Adipocyte (in vitro differentiated cells): Measurements from ENCODE around the gene PTBP1.
"Not testable (repeated sequence)": the region's sequence is repeated elsewhere in the genome, so short reads cannot be mapped to it uniquely, and the experiment has no call there.

Experiments
- DNase-seq: peaks from one replicate; pipeline ENCODE4 v3.0.0-alpha.2; 2015; ENCODE audit warnings: low read depth
- H3K27me3 ChIP-seq: replicated peaks from 2 replicates; pipeline ENCODE4 v1.7.0; 2013; ENCODE audit warnings: mild to moderate bottlenecking, low read length, moderate library complexity; ENCODE audit not compliant: control insufficient read depth, insufficient read depth
- H3K36me3 ChIP-seq: 2 replicates; pipeline ENCODE4 v1.7.0; 2013; ENCODE audit warnings: low read length, mild to moderate bottlenecking, moderate library complexity; ENCODE audit not compliant: control insufficient read depth, insufficient read depth, severe bottlenecking
- H3K4me1 ChIP-seq: 2 replicates; pipeline ENCODE4 v1.7.0; 2013; ENCODE audit warnings: mild to moderate bottlenecking, low read length, moderate library complexity; ENCODE audit not compliant: control insufficient read depth, insufficient read depth
- H3K4me3 ChIP-seq: 2 replicates; pipeline ENCODE4 v1.7.0; 2013; ENCODE audit warnings: mild to moderate bottlenecking, low read length, moderate library complexity
- H3K9ac ChIP-seq: 2 replicates; pipeline ENCODE4 v1.7.0; 2013; ENCODE audit warnings: mild to moderate bottlenecking, low read length, moderate library complexity
- H3K9me3 ChIP-seq: 2 replicates; pipeline ENCODE4 v1.7.0; 2013; ENCODE audit warnings: mild to moderate bottlenecking, low read length, moderate library complexity; ENCODE audit not compliant: control insufficient read depth

The PTBP1 gene

DNA sequence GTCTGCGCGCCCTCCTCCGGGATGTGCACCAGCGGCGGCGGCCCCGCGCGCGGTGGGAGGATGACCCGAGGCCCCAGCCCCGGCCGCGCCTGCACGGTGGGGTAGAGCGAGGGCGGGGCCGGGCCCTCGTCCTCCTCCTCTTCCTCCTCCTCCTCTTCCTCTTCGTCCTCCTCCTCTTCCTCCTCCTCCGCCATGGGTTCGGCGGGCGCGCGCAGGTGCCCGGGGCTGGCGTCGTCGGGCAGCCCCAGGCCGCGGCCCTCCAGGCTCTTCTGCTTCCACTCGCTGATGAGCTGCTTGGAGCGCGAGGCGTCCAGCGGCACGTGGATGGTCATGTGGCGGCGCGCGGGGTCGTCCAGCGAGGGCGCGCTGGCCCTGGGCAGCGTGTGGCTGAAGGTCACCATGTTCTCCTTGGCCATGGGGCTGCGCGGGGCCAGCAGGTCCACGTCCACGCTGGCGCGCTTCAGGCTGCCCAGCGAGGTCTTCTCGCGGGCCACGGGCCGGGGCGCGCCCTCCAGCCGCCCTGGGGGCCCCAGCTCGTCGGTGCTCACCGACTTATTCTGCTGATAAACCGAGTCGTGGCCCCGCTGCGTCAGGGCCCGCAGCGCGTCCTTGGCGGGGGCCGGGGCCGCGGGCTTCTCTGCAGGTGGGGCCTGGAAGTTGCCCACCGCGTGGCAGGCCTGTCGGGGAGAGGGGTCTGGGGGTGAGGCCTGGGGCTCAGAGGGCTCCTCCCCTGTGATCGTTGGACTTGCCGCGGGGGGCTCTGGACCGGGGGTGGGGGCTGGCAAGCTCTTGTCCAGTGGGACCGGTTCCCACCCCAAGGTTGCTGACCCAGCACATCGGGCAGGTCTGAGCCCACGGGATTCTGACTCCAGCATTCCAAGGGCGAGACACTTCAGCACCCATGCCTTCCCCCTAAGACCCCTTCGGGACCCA is 16.2 kb downstream of the PTBP1 start:
- peaks cover 38% of the 10 kb centered on the region for H3K36me3 ChIP-seq
- H3K4me3 ChIP-seq, result no peak overlapping the region
- DNase-seq, result no peak
- no peaks in the 10 kb centered on the region for H3K27me3 ChIP-seq
- H3K9me3 ChIP-seq, result no peaks in the 10 kb centered on the region
- H3K4me1 ChIP-seq, result no peaks in the 10 kb centered on the region
- H3K9ac ChIP-seq, result no peak overlapping the region

DNA sequence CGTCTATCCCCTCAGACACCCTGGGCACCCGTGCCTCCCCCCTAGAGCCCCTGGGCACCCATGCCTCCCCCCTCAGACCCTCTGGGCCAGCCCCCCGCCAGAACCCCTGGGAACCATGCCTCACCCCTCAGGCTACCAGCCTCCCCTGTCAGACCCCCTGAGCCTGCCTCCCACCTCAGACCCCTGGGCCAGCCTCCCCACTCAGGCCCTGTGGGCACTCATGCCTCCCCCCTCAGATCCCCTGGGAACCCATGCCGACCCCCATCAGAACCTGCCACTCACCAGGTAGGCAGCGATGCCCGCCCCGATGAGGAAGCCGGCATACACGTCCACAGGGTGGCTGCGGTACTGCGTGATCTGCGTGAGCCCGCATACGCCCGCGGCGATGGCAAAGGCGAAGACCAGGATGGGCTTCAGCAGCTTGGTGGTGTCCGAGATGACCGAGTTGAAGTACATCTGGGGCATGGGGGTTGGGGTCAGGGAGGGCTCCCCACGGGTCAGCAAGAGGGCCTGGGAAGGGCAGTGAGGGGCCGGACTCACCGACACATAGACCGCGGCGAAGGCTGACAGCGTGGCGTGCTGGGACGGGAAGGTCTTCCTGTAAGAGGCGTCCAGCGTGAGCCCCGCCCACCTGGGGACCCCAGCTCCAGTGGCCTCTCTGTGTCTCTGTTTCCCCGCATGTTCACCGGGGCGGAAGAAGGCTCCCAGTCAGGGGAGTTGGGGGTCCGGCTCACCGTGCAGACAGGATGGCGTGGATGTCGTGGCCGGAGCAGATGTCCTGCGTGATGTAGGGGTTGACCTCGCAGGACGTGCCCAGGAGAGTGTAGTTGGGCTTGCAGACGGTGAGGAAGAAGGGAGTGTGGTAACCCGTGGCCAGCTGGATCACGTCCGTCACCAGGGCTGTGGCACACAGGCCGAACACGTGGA is 17.2 kb downstream of the PTBP1 start:
- Histone ChIP-seq H3K9ac (no peak overlapping the region), H3K27me3 (no peaks in the 10 kb centered on the region), H3K36me3 (peaks cover 28% of the 10 kb centered on the region), H3K9me3 (no peaks in the 10 kb centered on the region), H3K4me1 (no peaks in the 10 kb centered on the region), H3K4me3 (no peak overlapping the region)
- no peak for DNase-seq

DNA sequence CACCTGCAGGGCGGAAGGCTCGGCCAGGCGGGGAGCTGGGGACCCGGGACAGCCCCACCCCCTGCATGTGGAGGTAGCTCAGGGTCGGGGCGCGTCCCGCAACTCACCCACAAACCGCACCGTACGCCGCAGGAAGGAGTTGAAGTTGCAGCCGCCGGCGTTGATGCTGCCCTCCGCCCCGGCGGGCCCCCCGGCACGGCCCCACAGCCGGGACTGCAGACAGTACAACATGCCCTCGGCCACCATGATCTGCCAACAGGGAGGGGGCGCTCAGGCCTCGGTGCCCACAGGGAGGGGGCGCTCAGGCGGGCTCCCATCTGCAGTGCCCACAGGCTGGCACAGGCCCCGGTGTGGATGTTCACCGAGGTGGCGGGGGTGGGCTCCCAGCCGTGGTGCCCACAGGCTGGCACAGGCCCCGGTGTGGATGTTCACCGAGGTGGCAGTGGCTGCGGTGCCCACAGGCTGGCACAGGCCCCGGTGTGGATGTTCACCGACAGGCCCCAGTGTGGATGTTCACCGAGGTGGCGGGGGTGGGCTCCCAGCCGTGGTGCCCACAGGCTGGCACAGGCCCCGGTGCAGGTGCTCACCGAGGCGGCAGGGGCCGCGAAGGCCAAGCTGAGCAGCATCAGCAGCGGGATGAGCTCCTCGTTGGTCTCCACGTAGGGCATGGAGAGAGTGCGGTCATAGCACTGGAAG is 18.0 kb downstream of the PTBP1 start:
- Histone ChIP-seq H3K36me3 (peaks cover 20% of the 10 kb centered on the region), H3K9ac (no peak overlapping the region), H3K9me3 (no peaks in the 10 kb centered on the region), H3K27me3 (no peaks in the 10 kb centered on the region), H3K4me3 (no peak overlapping the region), H3K4me1 (no peaks in the 10 kb centered on the region)
- no peak for DNase-seq

DNA sequence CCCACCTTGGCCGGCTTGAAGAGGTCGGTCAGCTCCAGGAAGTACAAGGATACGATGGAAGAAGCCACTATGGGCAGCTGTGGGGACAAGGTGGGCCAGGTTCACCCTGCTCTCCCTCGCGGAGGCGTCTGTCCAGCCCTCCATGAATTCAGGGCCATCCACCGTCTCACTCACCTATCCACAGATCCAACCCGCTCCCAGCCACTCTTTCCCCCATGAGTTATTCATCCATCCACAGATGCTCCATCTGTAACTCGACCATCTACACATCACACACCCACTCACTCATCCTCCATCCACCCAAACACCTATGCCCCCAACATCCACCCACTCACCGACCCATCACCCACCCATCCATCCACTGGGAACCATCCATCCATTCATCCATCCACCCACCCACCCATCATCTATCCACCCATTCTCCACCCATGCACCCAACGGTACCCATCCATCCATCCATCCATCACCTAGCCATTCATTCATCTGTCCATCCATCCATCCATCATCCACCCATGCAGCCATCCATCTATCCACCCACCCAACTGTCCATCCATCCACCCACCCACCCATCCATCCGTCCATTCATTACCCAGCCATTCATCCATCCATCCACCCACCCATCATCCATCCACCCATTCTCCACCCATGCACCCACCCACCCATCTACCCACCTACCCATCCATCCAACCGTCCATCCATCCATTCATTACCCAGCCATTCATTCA is 18.7 kb downstream of the PTBP1 start:
- Histone ChIP-seq H3K36me3 (peaks cover 13% of the 10 kb centered on the region), H3K9me3 (no peaks in the 10 kb centered on the region), H3K4me3 (no peak overlapping the region), H3K4me1 (no peaks in the 10 kb centered on the region), H3K9ac (no peak overlapping the region), H3K27me3 (no peaks in the 10 kb centered on the region)
- no peak for DNase-seq

DNA sequence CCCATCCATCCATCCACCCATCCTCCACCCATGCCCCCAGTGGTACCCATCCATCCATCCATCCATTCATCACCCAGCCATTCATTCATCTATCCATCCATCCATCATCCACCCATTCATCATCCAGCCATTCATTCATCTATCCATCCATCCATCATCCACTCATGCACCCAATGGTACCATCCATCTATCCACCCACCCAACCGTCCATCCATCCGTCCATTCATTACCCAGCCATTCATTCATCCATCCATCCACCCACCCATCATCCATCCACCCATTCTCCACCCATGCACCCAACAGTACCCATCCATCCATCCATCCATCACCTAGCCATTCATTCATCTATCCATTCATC is 19.2 kb downstream of the PTBP1 start:
- Histone ChIP-seq H3K9ac (no peak overlapping the region), H3K4me1 (no peaks in the 10 kb centered on the region), H3K36me3 (peaks cover 8% of the 10 kb centered on the region), H3K27me3 (no peaks in the 10 kb centered on the region), H3K9me3 (no peaks in the 10 kb centered on the region), H3K4me3 (no peak overlapping the region)
- DNase-seq, result no peak

DNA sequence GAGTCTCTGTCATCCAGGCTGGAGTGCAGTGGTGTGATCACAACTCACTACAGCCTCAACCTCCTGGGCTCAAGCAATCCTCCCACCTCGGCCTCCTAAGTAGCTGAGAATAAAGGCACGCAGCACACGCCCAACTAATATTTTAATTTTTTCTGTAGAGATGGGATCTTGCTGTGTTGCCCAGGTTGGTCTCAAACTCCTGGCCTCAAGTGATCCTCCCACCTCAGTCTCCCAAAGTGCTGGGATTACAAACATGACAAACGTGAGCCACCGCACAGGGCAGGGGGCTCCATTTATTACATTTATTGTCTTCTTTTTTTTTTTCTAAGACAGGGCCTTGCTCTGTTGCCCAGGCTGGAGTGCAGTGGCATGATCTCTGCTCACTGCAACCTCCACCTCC is 23.0 kb downstream of the PTBP1 start:
- not testable (repeated sequence) for DNase-seq, H3K27me3 ChIP-seq, H3K4me1 ChIP-seq, H3K9me3 ChIP-seq, H3K4me3 ChIP-seq, H3K9ac ChIP-seq, H3K36me3 ChIP-seq

DNA sequence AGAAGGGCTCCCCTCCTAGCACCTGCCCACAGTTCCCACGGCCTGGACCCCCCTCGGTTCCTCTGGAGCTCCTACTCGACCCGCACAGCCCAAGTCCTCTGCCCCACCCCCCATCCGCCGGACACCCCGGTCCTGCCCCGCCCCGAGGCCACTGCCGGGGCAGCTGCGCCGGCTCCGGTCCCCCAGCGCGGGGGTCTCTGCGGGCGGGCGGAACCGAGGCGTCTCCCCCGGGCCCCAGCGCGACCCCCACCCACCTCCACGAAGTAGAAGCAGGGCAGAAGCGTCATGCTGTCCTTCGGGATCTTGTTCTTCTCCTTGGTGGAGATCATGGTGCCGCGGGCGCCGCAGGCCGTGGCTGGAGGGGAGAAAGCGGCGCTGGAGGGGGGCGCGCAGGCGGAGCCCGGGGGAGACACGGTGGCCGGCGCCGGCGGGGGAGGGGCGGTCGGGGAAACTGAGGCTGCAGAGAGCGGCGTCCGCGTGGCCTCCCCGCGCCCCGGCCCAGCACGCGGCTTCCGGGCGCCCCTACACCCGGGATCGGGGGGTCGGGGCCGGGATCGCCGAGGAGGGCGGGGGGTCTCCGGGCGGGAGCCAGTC is 24.1 kb downstream of the PTBP1 start:
- Histone ChIP-seq H3K27me3 (no peaks in the 10 kb centered on the region), H3K4me1 (peaks cover 6% of the 10 kb centered on the region), H3K9me3 (no peaks in the 10 kb centered on the region), H3K4me3 (no peak overlapping the region), H3K36me3 (no peaks in the 10 kb centered on the region), H3K9ac (no peak overlapping the region)
- peak; percentile 36 for DNase-seq

DNA sequence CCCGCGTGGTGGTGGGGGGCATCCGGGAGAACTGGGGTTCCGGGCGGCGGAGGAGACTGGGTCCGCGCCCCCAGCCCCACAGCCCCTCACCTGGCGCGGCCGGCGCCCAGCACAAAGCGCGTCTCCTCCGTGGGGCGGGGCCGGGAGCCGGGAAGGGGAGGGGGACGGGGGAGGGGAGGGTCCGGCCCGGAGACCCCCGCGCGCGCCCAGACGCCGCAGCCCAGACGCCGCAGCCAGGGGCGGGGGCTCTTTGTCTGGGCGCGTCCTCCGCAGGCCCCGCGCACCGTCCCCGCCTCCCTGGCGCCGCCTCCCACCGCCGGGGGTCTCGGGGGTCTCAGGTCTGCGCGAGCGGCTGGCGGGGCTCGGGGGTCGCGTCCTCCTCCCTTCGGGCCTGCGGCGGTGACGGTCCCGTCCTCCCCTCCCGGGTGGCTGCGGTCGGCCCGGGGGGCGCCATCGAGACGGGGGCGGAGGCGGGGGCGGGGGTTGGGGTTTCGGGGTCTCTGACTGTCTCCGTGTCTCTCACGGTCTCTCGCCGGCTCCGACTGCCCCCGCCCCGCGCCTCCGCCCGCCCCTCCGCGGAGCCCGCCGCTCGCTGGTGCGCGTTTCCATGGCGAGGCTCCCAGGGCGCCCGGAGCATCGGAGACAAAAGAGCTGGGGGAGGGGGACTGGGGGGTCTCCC is 24.7 kb downstream of the PTBP1 start, which contains the start of gene PLPPR3:
Gene PLPPR3, minus strand, starts transcription at position 131 of the 679 bp plus-strand sequence. CDS start 396 bp downstream, outside the sequence.
- no peaks in the 10 kb centered on the region for H3K9me3 ChIP-seq
- H3K9ac ChIP-seq, result no peak within 1 kb of the TSS
- H3K27me3 ChIP-seq, result no peaks in the 10 kb centered on the region
- peak; percentile 36 for DNase-seq
- no peaks in the 10 kb centered on the region for H3K36me3 ChIP-seq
- H3K4me3 ChIP-seq, result no peak within 1 kb of the TSS
- H3K4me1 ChIP-seq, result peaks cover 6% of the 10 kb centered on the region

DNA sequence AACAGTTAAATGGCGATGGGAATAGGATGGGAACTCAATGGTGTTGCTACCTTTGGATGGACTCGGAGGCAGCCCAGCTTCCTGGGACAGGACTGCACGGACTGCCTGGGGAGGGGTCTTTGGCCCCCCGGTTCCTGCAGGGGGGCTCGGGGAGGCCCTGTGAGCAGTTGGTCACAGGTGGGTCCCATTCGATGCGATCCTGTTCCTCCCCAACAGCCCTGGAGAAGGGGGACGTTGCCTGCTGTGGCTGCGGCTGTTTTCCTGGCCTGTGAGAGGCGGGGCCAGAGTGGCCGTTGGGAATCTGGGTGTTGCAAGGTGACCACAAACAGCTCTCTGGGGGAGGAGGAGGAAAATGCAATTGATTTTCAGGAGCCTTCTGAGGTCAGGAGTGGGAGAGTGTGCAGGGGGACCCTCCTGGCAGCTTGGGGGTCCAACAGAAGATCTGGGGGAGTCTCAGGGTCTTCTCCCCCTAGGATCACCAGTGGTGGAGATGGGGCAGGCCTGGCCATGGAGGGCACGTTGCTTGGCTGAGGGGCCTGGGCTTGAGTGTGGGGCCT is 26.4 kb downstream of the PTBP1 start:
- no peak overlapping the region for H3K9ac ChIP-seq
- peaks cover 6% of the 10 kb centered on the region for H3K4me1 ChIP-seq
- H3K4me3 ChIP-seq, result no peak overlapping the region
- DNase-seq, result no peak
- no peaks in the 10 kb centered on the region for H3K36me3 ChIP-seq
- peaks cover 7% of the 10 kb centered on the region for H3K27me3 ChIP-seq
- no peaks in the 10 kb centered on the region for H3K9me3 ChIP-seq

DNA sequence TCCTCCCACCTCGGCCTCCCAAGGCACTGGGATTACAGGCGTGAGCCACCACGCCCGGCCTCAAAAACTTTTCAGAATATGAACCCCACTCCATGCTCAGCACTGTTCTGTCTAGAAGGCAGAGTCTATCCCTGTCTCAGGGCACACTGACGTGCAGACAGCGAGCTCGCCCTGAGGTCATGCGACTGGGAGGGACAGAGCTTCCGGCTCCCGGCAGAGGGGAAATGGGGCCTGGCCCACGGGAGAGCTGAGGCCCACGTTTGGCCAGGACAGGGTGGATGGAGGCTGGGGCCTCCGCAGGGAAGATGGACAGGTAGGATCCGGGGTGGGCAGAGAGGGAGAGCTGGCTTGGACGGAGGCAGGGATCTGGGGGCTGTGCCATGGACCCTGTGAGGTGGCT is 27.6 kb downstream of the PTBP1 start:
- peaks cover 6% of the 10 kb centered on the region for H3K4me1 ChIP-seq
- H3K9ac ChIP-seq, result no peak overlapping the region
- H3K9me3 ChIP-seq, result no peaks in the 10 kb centered on the region
- no peak overlapping the region for H3K4me3 ChIP-seq
- H3K27me3 ChIP-seq, result peaks cover 7% of the 10 kb centered on the region
- DNase-seq, result no peak
- H3K36me3 ChIP-seq, result no peaks in the 10 kb centered on the region
